PC-3 (cell line): Measurements from ENCODE around the gene HSD17B10. TPM values are rescaled to one million over a fixed set of nuclear protein-coding genes. Genes with fewer than 3 reads are reported as not detected.

Experiments
- ATAC-seq: fragments of 200-7000 bp; cut with Tn5 transposase; 2 replicates; pipeline ENCODE4 v1.9.1; 2020; ENCODE audit warnings: mild to moderate bottlenecking, moderate library complexity
- BruUV-seq: library from RNA; stranded (reverse); fragments of 400-500 nt; replicated peaks from 2 replicates; lab custom pipeline; 2021; lab: Mats Ljungman, UMichigan
- CTCF ChIA-PET: fragments of 300-600 bp; sonication (Branson Sonifier 250); formaldehyde crosslinking; loops from one replicate; lab custom pipeline; 2022; ENCODE audit warnings: antibody characterized with exemption; lab: Charles Lee
- POLR2A ChIA-PET: fragments of 300-600 bp; sonication (Branson Sonifier 250); formaldehyde crosslinking; loops from one replicate; lab custom pipeline; 2022; ENCODE audit warnings: antibody characterized with exemption; ENCODE audit not compliant: unreplicated experiment; lab: Charles Lee
- DNase-seq: peaks from one replicate; pipeline ENCODE4 v3.0.0-alpha.2; 2015
- H2AFZ ChIP-seq: fragments of 300-600 bp; sonication (generic); 2 replicates; pipeline ENCODE4 v1.6.0; 2016; ENCODE audit warnings: antibody characterized with exemption, low read length
- H3F3A ChIP-seq: fragments of 300-600 bp; sonication (generic); one replicate; pipeline ENCODE4 v1.6.0; 2017; ENCODE audit warnings: antibody characterized with exemption, low read length, control low read depth, mild to moderate bottlenecking; ENCODE audit not compliant: unreplicated experiment
- H3K27ac ChIP-seq: fragments of 300-600 bp; sonication (generic); 2 replicates; pipeline ENCODE4 v1.5.1; 2016; ENCODE audit warnings: mild to moderate bottlenecking, low read length
- H3K27me3 ChIP-seq: fragments of 300-600 bp; sonication (generic); 2 replicates; pipeline ENCODE4 v1.6.1; 2016; ENCODE audit warnings: low read length, mixed read lengths
- H3K36me3 ChIP-seq: fragments of 300-600 bp; sonication (generic); 2 replicates; pipeline ENCODE4 v1.6.1; 2016; ENCODE audit warnings: low read depth, mixed run types, low read length, mixed read lengths
- H3K4me1 ChIP-seq: fragments of 300-600 bp; sonication (generic); 2 replicates; pipeline ENCODE4 v1.5.1; 2016; ENCODE audit warnings: low read length; ENCODE audit not compliant: insufficient read depth
- H3K4me2 ChIP-seq: fragments of 300-600 bp; sonication (generic); 2 replicates; pipeline ENCODE4 v1.6.0; 2016; ENCODE audit warnings: low read length
- H3K4me3 ChIP-seq: fragments of 300-600 bp; sonication (generic); 2 replicates; pipeline ENCODE4 v1.5.1; 2016; ENCODE audit warnings: mild to moderate bottlenecking, low read length, mixed read lengths
- H3K79me2 ChIP-seq: fragments of 300-600 bp; sonication (generic); 2 replicates; pipeline ENCODE4 v1.6.1; 2017; ENCODE audit warnings: low read length, mixed read lengths
- H3K9ac ChIP-seq: fragments of 300-600 bp; sonication (generic); 2 replicates; pipeline ENCODE4 v1.6.0; 2016; ENCODE audit warnings: mild to moderate bottlenecking, low read length
- H3K9me2 ChIP-seq: fragments of 300-600 bp; sonication (generic); replicated peaks from 2 replicates; pipeline ENCODE4 v1.6.1; 2016; ENCODE audit warnings: mixed run types, low read length, mixed read lengths
- H3K9me3 ChIP-seq: fragments of 300-600 bp; sonication (generic); 2 replicates; pipeline ENCODE4 v1.6.1; 2016; ENCODE audit warnings: low read length, mixed read lengths
- H4K20me1 ChIP-seq: fragments of 300-600 bp; sonication (generic); 2 replicates; pipeline ENCODE4 v1.6.1; 2016; ENCODE audit warnings: low read length, mixed read lengths
- CTCF ChIP-seq: fragments of 300-600 bp; sonication (generic); conservative IDR thresholded peaks from 2 replicates; pipeline ENCODE4 v1.5.1; 2017; ENCODE audit warnings: antibody characterized with exemption, low read depth, mild to moderate bottlenecking, low read length
- EZH2 ChIP-seq: fragments of 300-600 bp; sonication (generic); IDR thresholded peaks from one replicate; pipeline ENCODE4 v1.6.1; 2017; ENCODE audit warnings: antibody characterized with exemption, mild to moderate bottlenecking, low read length; ENCODE audit not compliant: unreplicated experiment
- EZH2phosphoT487 ChIP-seq: fragments of 300-600 bp; sonication (generic); IDR thresholded peaks from 2 replicates; pipeline ENCODE4 v1.6.1; 2018; ENCODE audit warnings: mild to moderate bottlenecking, antibody characterized with exemption, low read length, borderline replicate concordance
- intact Hi-C: fragments of 100-400 bp; cut with micrococcal nuclease; formaldehyde crosslinking; loops from 2 replicates; pipeline ENCODE4 v1.9.0; 2023
- total RNA-seq: library from RNA; depleted of rRNA; stranded (reverse); fragments of >200 nt; gene quantifications from 2 replicates; pipeline ENCODE4 v1.2.3, GENCODE V29; 2014

The HSD17B10 gene
- total RNA-seq, 1 experiment from 2014 or later: 181 TPM

GRCh38 chrX:53442322-53442631, 8.1 kb upstream of the HSD17B10 start:
- BruUV-seq: no TSS peak
- Histone ChIP-seq H3K9ac (peak overlapping the region; percentile 76; the same call in 1 of the 2 replicates), H3K4me1 (peaks cover 12% of the 10 kb centered on the region), H3K27ac (no peak overlapping the region), H3K79me2 (no peaks in the 10 kb centered on the region), H4K20me1 (no peaks in the 10 kb centered on the region), H3F3A (no peaks in the 10 kb centered on the region), H3K4me2 (peak overlapping the region; percentile 97), H2AFZ (peak overlapping the region; percentile 92), H3K4me3 (peak overlapping the region; percentile 68), H3K9me3 (no peaks in the 10 kb centered on the region), H3K9me2 (no peaks in the 10 kb centered on the region), H3K27me3 (no peaks in the 10 kb centered on the region), H3K36me3 (no peaks in the 10 kb centered on the region)
- no peak for DNase-seq
- intact Hi-C loops: no loop called here
- POLR2A ChIA-PET: interaction anchor here (0.7 kb wide), 1 partner anchor 19 kb away, joined by 3 read pairs; the partner anchor contains the start of gene RIBC1
- CTCF ChIA-PET: no interaction called here
- TF ChIP-seq CTCF (no peak), EZH2 (no peak), EZH2phosphoT487 (no peak)
- ATAC-seq: no peak

GRCh38 chrX:53441531-53442321, 7.6 kb upstream of the HSD17B10 start:
- DNase-seq (peak; percentile 92), ATAC-seq (peak; percentile 66)
- H3K27me3 ChIP-seq: no peaks in the 10 kb centered on the region
- H3K9me2 ChIP-seq: no peaks in the 10 kb centered on the region
- ChIA-PET POLR2A (interaction anchor here (0.7 kb wide), 1 partner anchor 19 kb away, joined by 3 read pairs; the partner anchor contains the start of gene RIBC1), CTCF (no interaction called here)
- H3K27ac ChIP-seq: peak overlapping the region; percentile 82
- no peaks in the 10 kb centered on the region for H3K36me3 ChIP-seq
- no peaks in the 10 kb centered on the region for H3K79me2 ChIP-seq
- H3K9me3 ChIP-seq: no peaks in the 10 kb centered on the region
- no peaks in the 10 kb centered on the region for H3F3A ChIP-seq
- intact Hi-C loops: loop anchor here (2.0 kb wide), 1 partner anchor 19 kb away; the partner anchor contains the start of genes RIBC1 and SMC1A
- H3K4me3 ChIP-seq: peak overlapping the region; percentile 68
- H4K20me1 ChIP-seq: no peaks in the 10 kb centered on the region
- TF ChIP-seq EZH2: no peak
- no peak for TF ChIP-seq EZH2phosphoT487
- no peak for TF ChIP-seq CTCF
- TSS peak; percentile 78 for BruUV-seq
- H3K9ac ChIP-seq: peak overlapping the region; percentile 76
- H3K4me1 ChIP-seq: peaks cover 12% of the 10 kb centered on the region
- H2AFZ ChIP-seq: peak overlapping the region; percentile 92
- H3K4me2 ChIP-seq: peak overlapping the region; percentile 97
